Endothelial cell of umbilical vein (primary cell): ENCODE data around the gene ANKH. TPM values are rescaled to one million over a fixed set of nuclear protein-coding genes. Genes with fewer than 3 reads are reported as not detected.
"Not testable (repeated sequence)": the region's sequence is repeated elsewhere in the genome, so short reads cannot be mapped to it uniquely, and the experiment has no call there.

ENCODE experiments used
- BruUV-seq: library from RNA; stranded (reverse); fragments of 400-500 nt; replicated peaks from 2 replicates; lab custom pipeline; 2021; lab: Mats Ljungman, UMichigan
- CTCF ChIA-PET: fragments of 300-600, 350-600 bp; sonication (Branson Sonifier 250); formaldehyde crosslinking; loops from one replicate; lab custom pipeline; 2021; ENCODE audit warnings: antibody characterized with exemption, inconsistent platforms; lab: Charles Lee
- POLR2A ChIA-PET: fragments of 300-600, 350-600 bp; sonication (Branson Sonifier 250); formaldehyde crosslinking; loops from one replicate; lab custom pipeline; 2021; ENCODE audit warnings: antibody characterized with exemption, inconsistent platforms; lab: Charles Lee
- DNase-seq: peaks from one replicate; pipeline ENCODE4 v3.0.0-alpha.2; 2011; ENCODE audit warnings: low read depth, low spot score
- FAIRE-seq: peaks from 2 replicates; lab custom pipeline; 2011; peaks lifted over from hg19 to GRCh38; lab: Jason Lieb, UNC
- H2AFZ ChIP-seq: 2 replicates; pipeline ENCODE4 v1.6.0; 2012; ENCODE audit warnings: low read depth, low read length, control low read depth, inconsistent platforms
- H3K27ac ChIP-seq: 2 replicates; pipeline ENCODE4 v1.5.1; 2011; ENCODE audit warnings: low read depth, mild to moderate bottlenecking, control low read depth, low read length, moderate library complexity; ENCODE audit not compliant: insufficient read depth
- H3K27me3 ChIP-seq, 2 experiments: 2 replicates each; pipeline versions ENCODE4 v1.6.0 to v1.6.1; 2011; ENCODE audit warnings: low read length in 2 of 2, mixed read lengths in 1 of 2; ENCODE audit not compliant: control insufficient read depth in 2 of 2, insufficient read depth in 2 of 2
- H3K36me3 ChIP-seq, 2 experiments: 2 replicates in 1 of 2; 3 replicates in 1 of 2; pipeline ENCODE4 v1.5.1; 2011; ENCODE audit warnings: low read length in 2 of 2, mild to moderate bottlenecking in 1 of 2, moderate library complexity in 1 of 2; ENCODE audit not compliant: control insufficient read depth in 2 of 2, insufficient read depth in 2 of 2; ENCODE audit errors: extremely low read depth in 1 of 2
- H3K4me1 ChIP-seq: 3 replicates; pipeline ENCODE4 v1.5.1; 2011; ENCODE audit warnings: mild to moderate bottlenecking, low read length; ENCODE audit not compliant: control insufficient read depth, insufficient read depth; ENCODE audit errors: extremely low read depth
- H3K4me2 ChIP-seq: 2 replicates; pipeline ENCODE4 v1.6.1; 2011; ENCODE audit warnings: low read length, control low read depth, mixed read lengths; ENCODE audit not compliant: insufficient read depth
- H3K4me3 ChIP-seq, 3 experiments: fragments of 200-600 bp in 1 of 3; sonication (generic), shearing (Covaris generic) in 1 of 3; replicated peaks in 1 of 3; 2 replicates each; pipeline ENCODE4 v1.5.1; 2011 to 2016; ENCODE audit warnings: control low read depth in 3 of 3, low read length in 3 of 3, mild to moderate bottlenecking in 2 of 3, inconsistent platforms in 1 of 3, low read depth in 1 of 3, moderate library complexity in 1 of 3; ENCODE audit not compliant: insufficient read depth in 1 of 3
- H3K79me2 ChIP-seq: 2 replicates; pipeline ENCODE4 v1.6.0; 2012; ENCODE audit warnings: low read length, inconsistent platforms; ENCODE audit not compliant: control insufficient read depth, insufficient read depth
- H3K9ac ChIP-seq: replicated peaks from 2 replicates; pipeline ENCODE3; 2011; ENCODE audit warnings: low read length, control low read depth; ENCODE audit not compliant: insufficient read depth; ENCODE audit errors: extremely low read depth
- H3K9me1 ChIP-seq: replicated peaks from 3 replicates; pipeline ENCODE4 v1.6.0; 2011; ENCODE audit warnings: mild to moderate bottlenecking, low read length; ENCODE audit not compliant: control insufficient read depth, insufficient read depth; ENCODE audit errors: extremely low read depth
- H3K9me3 ChIP-seq: replicated peaks from 2 replicates; pipeline ENCODE4 v1.5.1; 2012; ENCODE audit warnings: low read length, inconsistent platforms; ENCODE audit not compliant: control insufficient read depth, insufficient read depth
- H4K20me1 ChIP-seq: replicated peaks from 2 replicates; pipeline ENCODE3; 2011; ENCODE audit warnings: mild to moderate bottlenecking, low read length; ENCODE audit not compliant: control insufficient read depth, insufficient read depth; ENCODE audit errors: extremely low read depth
- EZH2 ChIP-seq: IDR thresholded peaks from 2 replicates; pipeline ENCODE4 v1.6.1; 2012; ENCODE audit warnings: borderline replicate concordance, low read depth, mild to moderate bottlenecking, moderate library complexity, low read length, inconsistent platforms; ENCODE audit not compliant: severe bottlenecking
- FOS ChIP-seq: IDR thresholded peaks from 2 replicates; pipeline ENCODE4 v1.6.1; 2011; ENCODE audit warnings: mild to moderate bottlenecking, low read length, moderate library complexity, borderline replicate concordance; ENCODE audit not compliant: insufficient read depth
- GATA2 ChIP-seq: IDR thresholded peaks from 2 replicates; pipeline ENCODE4 v1.7.0; 2011; ENCODE audit warnings: low read depth, mild to moderate bottlenecking, moderate library complexity, mixed read lengths, low read length; ENCODE audit not compliant: insufficient read length, insufficient read depth
- JUN ChIP-seq: IDR thresholded peaks from 2 replicates; pipeline ENCODE4 v1.6.1; 2011; ENCODE audit warnings: borderline replicate concordance, low read depth; ENCODE audit not compliant: insufficient read length, insufficient read depth
- MYC ChIP-seq: IDR thresholded peaks from one replicate; pipeline ENCODE4 v1.6.1; 2011; ENCODE audit warnings: mild to moderate bottlenecking, low read depth, low read length
- POLR2A ChIP-seq: IDR thresholded peaks from 2 replicates; pipeline ENCODE4 v1.6.1; 2012; ENCODE audit warnings: low read depth, mild to moderate bottlenecking, control low read depth, low read length
- POLR2AphosphoS5 ChIP-seq: IDR thresholded peaks from 2 replicates; pipeline ENCODE4 v1.6.1; 2012; ENCODE audit warnings: low read depth, mild to moderate bottlenecking, control low read depth, low read length, moderate library complexity; ENCODE audit not compliant: insufficient read depth
- dilution Hi-C: fragments of 300-500 bp; cut with MboI; formaldehyde crosslinking; loops from one replicate; pipeline ENCODE4 v1.15.0; 2019; ENCODE audit warnings: low sequenced_read_pairs; ENCODE audit not compliant: extremely low pct_ligation_motif_present
- intact Hi-C: fragments of 100-400 bp; cut with micrococcal nuclease; formaldehyde crosslinking; loops from one replicate; pipeline ENCODE4 v1.10.0; 2022
- polyA plus RNA-seq, 4 experiments: library from polyadenylated mRNA; depleted of rRNA in 3 of 4; stranded (reverse) in 3 of 4; unstranded in 1 of 4; fragments of >200 nt; gene quantifications; 2 replicates each; pipeline versions ENCODE4 v1.2.1 to v1.2.3, GENCODE V29; 2011 to 2012; ENCODE audit warnings: missing spikeins in 1 of 4
- total RNA-seq: library from RNA; stranded (reverse); gene quantifications from 2 replicates; pipeline ENCODE4 v1.2.3, GENCODE V29; 2021
- TF ChIP-seq, protein P1 (sequence below): IDR thresholded peaks from 2 replicates; pipeline ENCODE4 v1.6.1; 2011; ENCODE audit not compliant: insufficient read depth, insufficient read length
- TF ChIP-seq, protein P2 (sequence below), 2 donors: IDR thresholded peaks; 1 replicate in 1 of 2; 2 replicates in 1 of 2; pipeline ENCODE4 v1.5.1; 2011; ENCODE audit warnings: low read length in 2 of 2, mild to moderate bottlenecking in 2 of 2, moderate library complexity in 2 of 2, control low read depth in 1 of 2, inconsistent platforms in 1 of 2, low read depth in 1 of 2; ENCODE audit not compliant: insufficient read depth in 1 of 2; ENCODE audit errors: extremely low read depth in 1 of 2

The ANKH gene
- total and polyA plus RNA-seq, 2 donors (not counting 3 experiments of a cell fraction or from before 2014, with no cell fraction given), result 12.7 to 31.4 TPM

GRCh38 chr5:14920121-14920520, 48.5 kb upstream of the ANKH start:
- FAIRE-seq, result no peak
- no peaks in the 10 kb centered on the region for H3K36me3 ChIP-seq
- BruUV-seq, result no TSS peak

DNA sequence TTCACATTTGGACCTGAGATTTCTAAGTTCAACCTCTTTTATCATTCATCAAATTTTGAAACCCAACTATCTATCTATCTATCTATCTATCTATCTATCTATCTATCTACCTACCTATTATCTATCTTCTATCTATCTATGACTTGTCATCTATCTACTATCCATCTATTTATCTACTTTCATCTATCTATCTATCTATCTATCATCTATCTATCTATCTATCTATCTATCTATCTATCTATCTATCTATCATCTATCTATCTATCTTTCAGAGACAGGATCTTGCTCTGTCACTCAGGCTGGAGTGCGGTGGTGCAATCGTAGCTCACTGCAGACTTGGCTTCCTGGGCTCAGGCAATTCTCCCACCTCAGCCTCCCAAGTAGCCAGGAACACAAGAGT, 47.5 kb upstream of the ANKH start:
- H4K20me1 ChIP-seq, dilution Hi-C loops, H3K27me3 ChIP-seq, H3K9me1 ChIP-seq, FAIRE-seq, intact Hi-C loops, H3K27ac ChIP-seq, H3K9ac ChIP-seq, H3K4me2 ChIP-seq, H3K36me3 ChIP-seq, DNase-seq, H2AFZ ChIP-seq, CTCF ChIA-PET, BruUV-seq, H3K4me3 ChIP-seq, POLR2A ChIA-PET, H3K4me1 ChIP-seq, H3K9me3 ChIP-seq, H3K79me2 ChIP-seq: not testable (repeated sequence)

More at GRCh38 chr5:14920121-14920520, 48.5 kb upstream of the ANKH start:
- Histone ChIP-seq H3K79me2 (no peaks in the 10 kb centered on the region), H3K9me3 (no peaks in the 10 kb centered on the region), H3K9ac (no peak overlapping the region), H3K9me1 (no peaks in the 10 kb centered on the region), H3K27me3 (peaks cover 0 to 1% of the 10 kb centered on the region in 2 experiments), H3K27ac (no peak overlapping the region), H3K4me3 (no peak overlapping the region), H2AFZ (no peak overlapping the region), H4K20me1 (no peaks in the 10 kb centered on the region), H3K4me1 (peaks cover 3% of the 10 kb centered on the region), H3K4me2 (no peak overlapping the region)
- TF ChIP-seq GATA2, result no peak
- no peak for TF ChIP-seq MYC
- TF ChIP-seq, protein P1, sequence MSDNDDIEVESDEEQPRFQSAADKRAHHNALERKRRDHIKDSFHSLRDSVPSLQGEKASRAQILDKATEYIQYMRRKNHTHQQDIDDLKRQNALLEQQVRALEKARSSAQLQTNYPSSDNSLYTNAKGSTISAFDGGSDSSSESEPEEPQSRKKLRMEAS, result no peak
- TF ChIP-seq POLR2AphosphoS5, result no peak
- no peak for TF ChIP-seq POLR2A
- TF ChIP-seq JUN, result no peak
- no peak for TF ChIP-seq EZH2
- no peak for TF ChIP-seq FOS
- TF ChIP-seq, protein P2, sequence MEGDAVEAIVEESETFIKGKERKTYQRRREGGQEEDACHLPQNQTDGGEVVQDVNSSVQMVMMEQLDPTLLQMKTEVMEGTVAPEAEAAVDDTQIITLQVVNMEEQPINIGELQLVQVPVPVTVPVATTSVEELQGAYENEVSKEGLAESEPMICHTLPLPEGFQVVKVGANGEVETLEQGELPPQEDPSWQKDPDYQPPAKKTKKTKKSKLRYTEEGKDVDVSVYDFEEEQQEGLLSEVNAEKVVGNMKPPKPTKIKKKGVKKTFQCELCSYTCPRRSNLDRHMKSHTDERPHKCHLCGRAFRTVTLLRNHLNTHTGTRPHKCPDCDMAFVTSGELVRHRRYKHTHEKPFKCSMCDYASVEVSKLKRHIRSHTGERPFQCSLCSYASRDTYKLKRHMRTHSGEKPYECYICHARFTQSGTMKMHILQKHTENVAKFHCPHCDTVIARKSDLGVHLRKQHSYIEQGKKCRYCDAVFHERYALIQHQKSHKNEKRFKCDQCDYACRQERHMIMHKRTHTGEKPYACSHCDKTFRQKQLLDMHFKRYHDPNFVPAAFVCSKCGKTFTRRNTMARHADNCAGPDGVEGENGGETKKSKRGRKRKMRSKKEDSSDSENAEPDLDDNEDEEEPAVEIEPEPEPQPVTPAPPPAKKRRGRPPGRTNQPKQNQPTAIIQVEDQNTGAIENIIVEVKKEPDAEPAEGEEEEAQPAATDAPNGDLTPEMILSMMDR (IDR thresholded peaks at IDR 0.05; ENCODE audit: extremely low read depth in 1 of 2, insufficient read depth in 1 of 2, low read depth in 1 of 2, low read length in 2 of 2), result no peak
- intact Hi-C loops, result no loop called here
- ChIA-PET POLR2A (no interaction called here), CTCF (no interaction called here)
- DNase-seq, result no peak
- dilution Hi-C loops, result no loop called here
